HG02759 (cell line): Measurements from ENCODE around the gene ABLIM1.
"Not testable (repeated sequence)": the region's sequence is repeated elsewhere in the genome, so short reads cannot be mapped to it uniquely, and the experiment has no call there.

Experiments
- ATAC-seq: cut with Tn5 transposase; IDR thresholded peaks from one replicate; pipeline ENCODE4 v1.9.1; 2021; ENCODE audit warnings: mild to moderate bottlenecking, moderate library complexity; ENCODE audit not compliant: unreplicated experiment

Gene ABLIM1

GRCh38 chr10:114658175-114658574 lies at the start of gene ABLIM1:
Gene ABLIM1, minus strand, starts transcription at chr10:114658275. Its CDS starts 75 bp downstream, at chr10:114658200.
- ATAC-seq: no peak

GRCh38 chr10:114706458-114707055 lies 48.5 kb upstream of the ABLIM1 start:
- ATAC-seq: no peak

- ATAC-seq: no peak
These were observed 46.6 kb upstream of the ABLIM1 start for GRCh38 chr10:114704679-114705078.

GRCh38 chr10:114703377-114704107 lies 45.5 kb upstream of the ABLIM1 start:
- ATAC-seq: no peak

- no peak for ATAC-seq
These were observed 40.4 kb upstream of the ABLIM1 start for GRCh38 chr10:114698271-114699061.

- no peak for ATAC-seq
These were observed 39.1 kb upstream of the ABLIM1 start for GRCh38 chr10:114697061-114697598.

GRCh38 chr10:114696301-114696700 lies 38.2 kb upstream of the ABLIM1 start:
- not testable (repeated sequence) for ATAC-seq

GRCh38 chr10:114694752-114695151 lies 36.7 kb upstream of the ABLIM1 start:
- ATAC-seq: peak; percentile 66

GRCh38 chr10:114694062-114694461 lies 36.0 kb upstream of the ABLIM1 start:
- no peak for ATAC-seq

- ATAC-seq: no peak
These were observed 33.4 kb upstream of the ABLIM1 start for GRCh38 chr10:114691442-114691941.

- ATAC-seq: no peak
These were observed 30.7 kb upstream of the ABLIM1 start for GRCh38 chr10:114688786-114689185.

- no peak for ATAC-seq
These were observed 29.4 kb upstream of the ABLIM1 start for GRCh38 chr10:114687459-114687858.

- ATAC-seq: no peak
These were observed 27.9 kb upstream of the ABLIM1 start for GRCh38 chr10:114686013-114686412.

GRCh38 chr10:114685456-114685855 lies 27.4 kb upstream of the ABLIM1 start:
- ATAC-seq: no peak

- no peak for ATAC-seq
These were observed 26.7 kb upstream of the ABLIM1 start for GRCh38 chr10:114684822-114685209.

GRCh38 chr10:114684084-114684821 lies 26.2 kb upstream of the ABLIM1 start:
- ATAC-seq: no peak

- ATAC-seq: no peak
These were observed 25.5 kb upstream of the ABLIM1 start for GRCh38 chr10:114683593-114683992.

GRCh38 chr10:114683162-114683561 lies 25.1 kb upstream of the ABLIM1 start:
- ATAC-seq: no peak

GRCh38 chr10:114682532-114682931 lies 24.5 kb upstream of the ABLIM1 start:
- ATAC-seq: no peak

- no peak for ATAC-seq
These were observed 24.0 kb upstream of the ABLIM1 start for GRCh38 chr10:114682121-114682520.

GRCh38 chr10:114681542-114681941 lies 23.5 kb upstream of the ABLIM1 start:
- ATAC-seq: no peak
